ENCODE results near the gene KCNK6. TPM values are rescaled to one million over a fixed set of nuclear protein-coding genes. Genes with fewer than 3 reads are reported as not detected.

The KCNK6 gene
- total and polyA plus RNA-seq, 2 donors (not counting 1 experiment from before 2014, with no cell fraction given), result 3.4 to 3.7 TPM

DNA sequence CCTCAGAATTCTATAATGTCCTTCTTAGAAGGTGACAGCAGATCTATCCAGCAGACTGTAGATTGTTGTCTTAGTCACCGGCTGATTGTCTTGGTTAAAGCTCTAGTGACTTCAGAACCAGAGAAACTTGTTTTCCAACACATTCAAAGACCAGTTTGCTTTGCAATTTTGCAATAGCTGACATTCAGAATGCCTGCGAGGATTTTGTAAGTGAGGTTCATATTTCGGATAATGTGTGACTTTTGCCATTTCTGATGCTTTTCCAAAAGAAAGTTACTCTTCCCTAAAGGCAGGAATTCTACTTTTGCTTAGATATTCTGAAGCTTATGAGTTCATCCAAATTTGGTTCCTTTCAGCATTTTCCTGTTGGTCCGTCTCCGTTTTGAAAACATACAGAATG lies 42.1 kb upstream of the KCNK6 start:
- H3K27ac Mint-ChIP-seq, result no peak overlapping the region
- H3K4me3 ChIP-seq (ENCODE audit: control extremely low read depth in 1 of 5, extremely low read depth in 1 of 5, insufficient read depth in 1 of 5, low read depth in 2 of 5, low read length in 4 of 5), result no peak overlapping the region
- H3K4me1 ChIP-seq (ENCODE audit: control insufficient read depth in 2 of 2, insufficient read depth in 2 of 2, low read length in 2 of 2), result no peaks in the 10 kb centered on the region
- no peak for DNase-seq
- WGBS (ENCODE audit: insufficient coverage), result 100% methylated on average over 2 of the region's 5 CpGs
- H3K4me3 Mint-ChIP-seq, result no peak overlapping the region
- H4K20me1 ChIP-seq (ENCODE audit: control insufficient read depth, insufficient read depth, low read length, poor library complexity, severe bottlenecking), result peaks cover 10% of the 10 kb centered on the region
- no peak overlapping the region for H3K4me2 ChIP-seq (replicated peaks; ENCODE audit: low read depth, low read length, poor library complexity, severe bottlenecking)
- H3K4me1 Mint-ChIP-seq, result peaks cover 13% of the 10 kb centered on the region
- no peaks in the 10 kb centered on the region for H3K27me3 Mint-ChIP-seq
- H3K9ac ChIP-seq (ENCODE audit: low read length), result no peak overlapping the region
- H3K36me3 ChIP-seq (replicated peaks in 1 of 2; ENCODE audit: control extremely low read depth in 1 of 2, control insufficient read depth in 1 of 2, extremely low read depth in 1 of 2, insufficient read depth in 2 of 2, low read length in 1 of 2), result peaks cover 4 to 6% of the 10 kb centered on the region in 2 experiments
- peaks cover 42% of the 10 kb centered on the region for H3K79me2 ChIP-seq (ENCODE audit: control insufficient read depth, insufficient read depth, low read length)
- intact Hi-C loops (cut with micrococcal nuclease), result no loop called here
- no peak for ATAC-seq (ENCODE audit: low read depth)
- H3K9me3 ChIP-seq (ENCODE audit: control extremely low read depth in 1 of 3, control insufficient read depth in 2 of 3, insufficient read depth in 1 of 3, low read length in 2 of 3), result no peaks in the 10 kb centered on the region
- H2AFZ ChIP-seq (ENCODE audit: insufficient read depth, low read depth, low read length, poor library complexity, severe bottlenecking), result no peak overlapping the region
- TF ChIP-seq, protein P1, sequence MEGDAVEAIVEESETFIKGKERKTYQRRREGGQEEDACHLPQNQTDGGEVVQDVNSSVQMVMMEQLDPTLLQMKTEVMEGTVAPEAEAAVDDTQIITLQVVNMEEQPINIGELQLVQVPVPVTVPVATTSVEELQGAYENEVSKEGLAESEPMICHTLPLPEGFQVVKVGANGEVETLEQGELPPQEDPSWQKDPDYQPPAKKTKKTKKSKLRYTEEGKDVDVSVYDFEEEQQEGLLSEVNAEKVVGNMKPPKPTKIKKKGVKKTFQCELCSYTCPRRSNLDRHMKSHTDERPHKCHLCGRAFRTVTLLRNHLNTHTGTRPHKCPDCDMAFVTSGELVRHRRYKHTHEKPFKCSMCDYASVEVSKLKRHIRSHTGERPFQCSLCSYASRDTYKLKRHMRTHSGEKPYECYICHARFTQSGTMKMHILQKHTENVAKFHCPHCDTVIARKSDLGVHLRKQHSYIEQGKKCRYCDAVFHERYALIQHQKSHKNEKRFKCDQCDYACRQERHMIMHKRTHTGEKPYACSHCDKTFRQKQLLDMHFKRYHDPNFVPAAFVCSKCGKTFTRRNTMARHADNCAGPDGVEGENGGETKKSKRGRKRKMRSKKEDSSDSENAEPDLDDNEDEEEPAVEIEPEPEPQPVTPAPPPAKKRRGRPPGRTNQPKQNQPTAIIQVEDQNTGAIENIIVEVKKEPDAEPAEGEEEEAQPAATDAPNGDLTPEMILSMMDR (IDR thresholded peaks at IDR 0.05), result no peak
- TF ChIP-seq EZH2 (IDR thresholded peaks at IDR 0.05; ENCODE audit: borderline replicate concordance, insufficient read depth, low read depth, low read length, poor library complexity, severe bottlenecking), result no peak
- no peaks in the 10 kb centered on the region for H3K9me3 Mint-ChIP-seq (ENCODE audit: insufficient read depth)
- no peak overlapping the region for H3K27ac ChIP-seq (ENCODE audit: low read length in 2 of 2)
- CTCF ChIA-PET, result interaction anchor here (1.5 kb wide), 1 partner anchor 12 kb away, joined by 3 read pairs; no protein-coding TSS in a partner anchor
- H3K27me3 ChIP-seq (replicated peaks in 1 of 4; ENCODE audit: control extremely low read depth in 1 of 4, control insufficient read depth in 3 of 4, insufficient read depth in 4 of 4, low read length in 3 of 4), result no peaks in the 10 kb centered on the region
- POLR2A ChIA-PET, result no interaction called here

DNA sequence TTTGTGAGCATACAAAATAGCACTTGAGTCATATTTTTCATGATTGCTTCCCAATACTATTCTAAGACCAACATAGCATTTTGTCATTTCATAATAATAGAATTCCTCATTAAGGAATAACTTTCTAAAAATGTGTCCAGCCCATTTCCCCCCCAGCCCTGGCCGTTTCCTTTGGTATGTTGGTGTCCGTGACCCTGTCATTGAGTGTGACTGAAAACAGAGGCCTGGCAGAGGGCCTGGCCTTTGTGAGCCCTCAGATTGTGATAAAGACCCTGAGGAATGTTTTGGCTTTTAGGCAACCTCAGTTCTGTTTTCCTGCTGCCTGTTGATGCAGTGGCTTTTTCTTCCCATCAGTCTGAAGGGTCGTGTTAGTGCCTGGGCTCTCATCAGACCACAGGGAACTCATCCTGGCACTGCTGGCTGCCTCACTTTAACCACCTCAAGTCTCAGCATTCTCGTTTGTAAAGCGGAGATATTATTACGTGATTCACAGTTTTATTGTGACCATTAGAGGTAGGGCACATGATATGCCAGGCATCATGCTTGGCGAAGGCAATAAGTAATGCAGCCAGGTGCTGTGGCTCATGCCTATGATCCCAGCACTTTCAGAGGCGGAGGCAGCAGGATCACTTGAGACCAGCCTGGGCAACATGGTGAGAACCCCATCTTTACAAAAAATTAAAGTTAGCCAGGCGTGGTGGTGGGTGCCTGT lies 41.5 kb upstream of the KCNK6 start:
- ChIA-PET POLR2A (no interaction called here), CTCF (interaction anchor here (1.5 kb wide), 1 partner anchor 13 kb away, joined by 3 read pairs; no protein-coding TSS in a partner anchor)
- Histone ChIP-seq H3K9ac (ENCODE audit: low read length) (no peak overlapping the region), H3K4me3 (ENCODE audit: control extremely low read depth in 1 of 5, extremely low read depth in 1 of 5, insufficient read depth in 1 of 5, low read depth in 2 of 5, low read length in 4 of 5) (no peak overlapping the region), H3K4me1 (ENCODE audit: control insufficient read depth in 2 of 2, insufficient read depth in 2 of 2, low read length in 2 of 2) (no peaks in the 10 kb centered on the region), H3K4me2 (replicated peaks; ENCODE audit: low read depth, low read length, poor library complexity, severe bottlenecking) (no peak overlapping the region), H3K9me3 (ENCODE audit: control extremely low read depth in 1 of 3, control insufficient read depth in 2 of 3, insufficient read depth in 1 of 3, low read length in 2 of 3) (no peaks in the 10 kb centered on the region), H2AFZ (ENCODE audit: insufficient read depth, low read depth, low read length, poor library complexity, severe bottlenecking) (no peak overlapping the region), H3K27ac (ENCODE audit: low read length in 2 of 2) (no peak overlapping the region), H3K79me2 (ENCODE audit: control insufficient read depth, insufficient read depth, low read length) (peaks cover 42% of the 10 kb centered on the region), H4K20me1 (ENCODE audit: control insufficient read depth, insufficient read depth, low read length, poor library complexity, severe bottlenecking) (peaks cover 11% of the 10 kb centered on the region), H3K36me3 (replicated peaks in 1 of 2; ENCODE audit: control extremely low read depth in 1 of 2, control insufficient read depth in 1 of 2, extremely low read depth in 1 of 2, insufficient read depth in 2 of 2, low read length in 1 of 2) (peaks cover 4 to 6% of the 10 kb centered on the region in 2 experiments), H3K27me3 (replicated peaks in 1 of 4; ENCODE audit: control extremely low read depth in 1 of 4, control insufficient read depth in 3 of 4, insufficient read depth in 4 of 4, low read length in 3 of 4) (no peaks in the 10 kb centered on the region)
- Mint-ChIP-seq H3K27me3 (no peaks in the 10 kb centered on the region), H3K4me1 (peaks cover 14% of the 10 kb centered on the region), H3K9me3 (ENCODE audit: insufficient read depth) (no peaks in the 10 kb centered on the region), H3K27ac (no peak overlapping the region), H3K4me3 (no peak overlapping the region)
- DNase-seq (no peak), ATAC-seq (ENCODE audit: low read depth) (no peak)
- intact Hi-C loops (cut with micrococcal nuclease), result no loop called here
- TF ChIP-seq, protein P1 (IDR thresholded peaks at IDR 0.05), result no peak
- no peak for TF ChIP-seq EZH2 (IDR thresholded peaks at IDR 0.05; ENCODE audit: borderline replicate concordance, insufficient read depth, low read depth, low read length, poor library complexity, severe bottlenecking)
- 93% methylated on average over 6 of the region's 9 CpGs for WGBS (ENCODE audit: insufficient coverage)
